ENCODE measurements around the gene PRRT4.

DNA sequence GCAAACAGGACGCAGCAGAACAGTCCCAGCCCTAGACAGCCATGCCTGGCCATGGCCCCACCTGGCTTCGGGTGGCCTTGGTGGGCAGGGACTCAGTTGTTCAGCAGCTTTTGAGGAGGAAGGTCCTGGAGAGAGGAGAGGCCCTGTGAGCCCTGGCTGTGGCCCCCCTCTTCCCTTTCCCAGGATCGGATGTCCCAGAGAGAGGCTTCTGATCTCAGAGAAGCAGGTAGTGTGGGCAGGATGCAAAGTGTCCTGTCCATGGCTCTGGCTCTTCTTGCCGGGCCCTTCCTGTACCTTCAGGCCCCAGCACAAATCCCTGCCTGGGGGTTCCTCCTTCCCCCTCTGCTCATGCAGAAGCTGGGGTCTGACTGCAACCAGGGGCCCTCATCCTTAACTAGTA, 1.6 kb downstream of the PRRT4 start:
- TF ChIP-seq, protein P1, sequence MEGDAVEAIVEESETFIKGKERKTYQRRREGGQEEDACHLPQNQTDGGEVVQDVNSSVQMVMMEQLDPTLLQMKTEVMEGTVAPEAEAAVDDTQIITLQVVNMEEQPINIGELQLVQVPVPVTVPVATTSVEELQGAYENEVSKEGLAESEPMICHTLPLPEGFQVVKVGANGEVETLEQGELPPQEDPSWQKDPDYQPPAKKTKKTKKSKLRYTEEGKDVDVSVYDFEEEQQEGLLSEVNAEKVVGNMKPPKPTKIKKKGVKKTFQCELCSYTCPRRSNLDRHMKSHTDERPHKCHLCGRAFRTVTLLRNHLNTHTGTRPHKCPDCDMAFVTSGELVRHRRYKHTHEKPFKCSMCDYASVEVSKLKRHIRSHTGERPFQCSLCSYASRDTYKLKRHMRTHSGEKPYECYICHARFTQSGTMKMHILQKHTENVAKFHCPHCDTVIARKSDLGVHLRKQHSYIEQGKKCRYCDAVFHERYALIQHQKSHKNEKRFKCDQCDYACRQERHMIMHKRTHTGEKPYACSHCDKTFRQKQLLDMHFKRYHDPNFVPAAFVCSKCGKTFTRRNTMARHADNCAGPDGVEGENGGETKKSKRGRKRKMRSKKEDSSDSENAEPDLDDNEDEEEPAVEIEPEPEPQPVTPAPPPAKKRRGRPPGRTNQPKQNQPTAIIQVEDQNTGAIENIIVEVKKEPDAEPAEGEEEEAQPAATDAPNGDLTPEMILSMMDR (IDR thresholded peaks at IDR 0.05), result no peak
- TF ChIP-seq POLR2A (IDR thresholded peaks at IDR 0.05), result no peak
